HepG2 (cell line): ENCODE data around the gene PNMA6F. TPM values are rescaled to one million over a fixed set of nuclear protein-coding genes. Genes with fewer than 3 reads are reported as not detected.

Source experiments
- ATAC-seq: fragments of 200-7000 bp; cut with Tn5 transposase; 3 replicates; pipeline ENCODE4 v1.9.1; 2020; ENCODE audit warnings: mild to moderate bottlenecking, moderate library complexity
- BruUV-seq: library from RNA; stranded (reverse); fragments of 400-500 nt; replicated peaks from 2 replicates; lab custom pipeline; 2021; lab: Mats Ljungman, UMichigan
- CTCF ChIA-PET: fragments of 300-600 bp; formaldehyde crosslinking; extraction: SDS; loops from one replicate; lab custom pipeline; 2021; ENCODE audit warnings: low total read pairs, inconsistent platforms, low intra/inter-chr PET ratio; lab: Yijun Ruan, JAX
- POLR2A ChIA-PET: fragments of 350-600 bp; sonication (Branson Sonifier 250); formaldehyde crosslinking; loops from one replicate; lab custom pipeline; 2020; ENCODE audit warnings: antibody characterized with exemption, inconsistent platforms; lab: Yijun Ruan, JAX
- DNase-seq: peaks from one replicate; pipeline ENCODE4 v3.0.0-alpha.2; 2015; ENCODE audit warnings: low spot score
- FAIRE-seq: peaks from 3 replicates; lab custom pipeline; 2011; peaks lifted over from hg19 to GRCh38; lab: Jason Lieb, UNC
- H2AFZ ChIP-seq: one replicate; pipeline ENCODE4 v1.6.1; 2011; ENCODE audit warnings: low read length, inconsistent platforms
- H3K27ac ChIP-seq: fragments of 300-600 bp; 3 replicates; pipeline ENCODE4 v1.8.0; 2011; ENCODE audit warnings: mixed run types, mild to moderate bottlenecking, mixed read lengths, low read length, inconsistent platforms; ENCODE audit not compliant: insufficient read depth; ENCODE audit errors: extremely low read length
- H3K27me3 ChIP-seq, 2 experiments: fragments of 200-600 bp in 1 of 2; 2 replicates in 1 of 2; 3 replicates in 1 of 2; pipeline versions ENCODE4 v1.6.0 to v1.8.0; 2011; ENCODE audit warnings: low read length in 2 of 2, mild to moderate bottlenecking in 2 of 2, moderate library complexity in 2 of 2, inconsistent platforms in 1 of 2; ENCODE audit not compliant: insufficient read depth in 2 of 2, control insufficient read depth in 1 of 2
- H3K36me3 ChIP-seq, 2 experiments: fragments of 200-600 bp in 1 of 2; replicated peaks in 1 of 2; 2 replicates in 1 of 2; 3 replicates in 1 of 2; pipeline versions ENCODE4 v1.5.1 to v1.8.0; 2011; ENCODE audit warnings: low read length in 2 of 2, inconsistent platforms in 1 of 2; ENCODE audit not compliant: insufficient read depth in 2 of 2, control insufficient read depth in 1 of 2
- H3K4me1 ChIP-seq: 2 replicates; pipeline ENCODE4 v1.5.1; 2012; ENCODE audit warnings: low read length, inconsistent platforms; ENCODE audit not compliant: insufficient read depth
- H3K4me2 ChIP-seq: 2 replicates; pipeline ENCODE4 v1.6.0; 2011; ENCODE audit warnings: low read depth, low read length, inconsistent platforms
- H3K4me3 ChIP-seq, 3 experiments: fragments of 200-600 bp in 1 of 3; sonication (generic), shearing (Covaris generic) in 1 of 3; replicated peaks in 1 of 3; 2 replicates each; pipeline ENCODE4 v1.5.1; 2011 to 2016; ENCODE audit warnings: low read length in 3 of 3, inconsistent platforms in 2 of 3, low read depth in 2 of 3, mild to moderate bottlenecking in 2 of 3, control low read depth in 1 of 3, mixed read lengths in 1 of 3; ENCODE audit not compliant: insufficient read depth in 1 of 3
- H3K79me2 ChIP-seq: one replicate; pipeline ENCODE4 v1.6.1; 2011; ENCODE audit warnings: low read length, inconsistent platforms; ENCODE audit not compliant: insufficient read depth
- H3K9ac ChIP-seq: 2 replicates; pipeline ENCODE4 v1.6.0; 2011; ENCODE audit warnings: mild to moderate bottlenecking, low read depth, low read length, inconsistent platforms; ENCODE audit not compliant: insufficient read depth
- H3K9me3 ChIP-seq: 2 replicates; pipeline ENCODE4 v1.5.1; 2012; ENCODE audit warnings: mild to moderate bottlenecking, low read length
- H4K20me1 ChIP-seq: 2 replicates; pipeline ENCODE4 v1.6.0; 2011; ENCODE audit warnings: inconsistent platforms, mild to moderate bottlenecking, low read length, moderate library complexity; ENCODE audit not compliant: insufficient read depth
- DPF2 ChIP-seq: sonication (generic); formaldehyde crosslinking; IDR thresholded peaks from 2 replicates; pipeline ENCODE4 v1.4.0; 2020; ENCODE audit warnings: mild to moderate bottlenecking, low read depth, missing genetic modification reagents, borderline replicate concordance
- ELF3 ChIP-seq: IDR thresholded peaks from 2 replicates; pipeline ENCODE4 v1.6.1; 2016; ENCODE audit warnings: missing genetic modification reagents, missing compliant biosample characterization
- HNRNPH1 ChIP-seq: fragments of 200-400 bp; formaldehyde crosslinking; optimal IDR thresholded peaks from 2 replicates; pipeline ENCODE3; 2017; ENCODE audit warnings: mild to moderate bottlenecking, low read depth, low read length
- KLF12 ChIP-seq: sonication (generic); formaldehyde crosslinking; IDR thresholded peaks from 2 replicates; pipeline ENCODE4 v1.4.0; 2020; ENCODE audit warnings: missing genetic modification reagents, borderline replicate concordance
- MBD4 ChIP-seq: IDR thresholded peaks from 2 replicates; pipeline ENCODE4 v1.6.1; 2012; ENCODE audit warnings: low read length, inconsistent platforms, borderline replicate concordance
- NFIC ChIP-seq: IDR thresholded peaks from 2 replicates; pipeline ENCODE4 v1.6.1; 2012; ENCODE audit warnings: mild to moderate bottlenecking, low read length, inconsistent platforms
- NR1H2 ChIP-seq: sonication (generic); formaldehyde crosslinking; IDR thresholded peaks from 2 replicates; pipeline ENCODE4 v1.8.1; 2022; ENCODE audit warnings: low read depth, missing genetic modification reagents, borderline replicate concordance
- POLR2G ChIP-seq: fragments of 200-400 bp; formaldehyde crosslinking; IDR thresholded peaks from 2 replicates; pipeline ENCODE4 v1.6.1; 2018; ENCODE audit warnings: mild to moderate bottlenecking, low read depth, low read length, moderate library complexity
- RAD21 ChIP-seq: fragments of 450-650 bp; formaldehyde crosslinking; IDR thresholded peaks from 2 replicates; pipeline ENCODE4 v1.5.0; 2020; ENCODE audit warnings: mild to moderate bottlenecking
- SMARCC2 ChIP-seq: fragments of 450-650 bp; IDR thresholded peaks from 2 replicates; pipeline ENCODE4 v1.6.1; 2017; ENCODE audit warnings: antibody characterized with exemption, mild to moderate bottlenecking
- TBL1XR1 ChIP-seq: fragments of 150-350 bp; IDR thresholded peaks from 2 replicates; pipeline ENCODE4 v1.6.1; 2014; ENCODE audit warnings: borderline replicate concordance, low read length; ENCODE audit not compliant: partially characterized antibody
- U2AF2 ChIP-seq: fragments of 200-400 bp; formaldehyde crosslinking; IDR thresholded peaks from 2 replicates; pipeline ENCODE4 v1.6.1; 2017; ENCODE audit warnings: low read depth, mild to moderate bottlenecking, low read length
- ZNF124 ChIP-seq: sonication (generic); formaldehyde crosslinking; IDR thresholded peaks from 2 replicates; pipeline ENCODE4 v1.4.0; 2020; ENCODE audit warnings: missing genetic modification reagents
- ZNF720 ChIP-seq: sonication (generic); formaldehyde crosslinking; IDR thresholded peaks from 2 replicates; pipeline ENCODE4 v1.4.0; 2020; ENCODE audit warnings: missing genetic modification reagents
- ZNF792 ChIP-seq: IDR thresholded peaks from 2 replicates; pipeline ENCODE4 v1.6.1; 2016
- ZNF883 ChIP-seq: sonication (generic); formaldehyde crosslinking; IDR thresholded peaks from 2 replicates; pipeline ENCODE4 v1.5.1; 2020; ENCODE audit warnings: mild to moderate bottlenecking, missing genetic modification reagents; ENCODE audit errors: not compliant biosample characterization
- WGBS: methylation state at CpG from one replicate; pipeline ENCODE4 v1.1.6; 2017; ENCODE audit warnings: low lambda C conversion rate; 5-methylcytosine and 5-hydroxymethylcytosine counted together
- in situ Hi-C: cut with HindIII; loops from 2 replicates; pipeline ENCODE4 v1.10.0; 2017; ENCODE audit warnings: low pct_unique_long_range_greater_than_20kb; ENCODE audit not compliant: extremely low pct_ligation_motif_present
- intact Hi-C: fragments of 100-400 bp; cut with micrococcal nuclease; formaldehyde crosslinking; loops from one replicate; pipeline ENCODE4 v1.10.0; 2022; ENCODE audit not compliant: unreplicated experiment
- polyA plus RNA-seq, 8 experiments: library from polyadenylated mRNA; depleted of rRNA in 3 of 8; stranded (reverse) in 7 of 8; unstranded in 1 of 8; fragments of >200 nt; fragmentation: Illumina TruSeq in 4 of 8; extraction: Trizol in 4 of 8; gene quantifications; 2 replicates each; pipeline versions ENCODE4 v1.2.1 to v1.2.3, GENCODE V29; 2011 to 2016; ENCODE audit warnings: low read depth in 4 of 8, missing spikeins in 1 of 8, mixed read lengths in 1 of 8; ENCODE audit not compliant: insufficient read depth in 1 of 8
- total RNA-seq, 5 experiments: library from RNA; depleted of rRNA; stranded (reverse); fragments of >200 nt; fragmentation: Illumina TruSeq; extraction: Trizol; gene quantifications; 2 replicates each; pipeline ENCODE4 v1.2.3, GENCODE V29; 2016; ENCODE audit warnings: low read depth in 1 of 5
- TF ChIP-seq, protein P1 (sequence below): sonication (generic); formaldehyde crosslinking; IDR thresholded peaks from 2 replicates; pipeline ENCODE4 v1.5.0; 2020; ENCODE audit warnings: missing genetic modification reagents
- TF ChIP-seq, protein P2 (sequence below): sonication (generic); formaldehyde crosslinking; IDR thresholded peaks from 2 replicates; pipeline ENCODE4 v1.8.0; 2022; ENCODE audit warnings: mild to moderate bottlenecking, missing genetic modification reagents
- TF ChIP-seq, protein P3 (sequence below): sonication (generic); formaldehyde crosslinking; conservative IDR thresholded peaks from 2 replicates; pipeline ENCODE4 v1.4.0; 2020; ENCODE audit warnings: missing genetic modification reagents

PNMA6F gene
- total and polyA plus RNA-seq, 2 of the 13 experiments (the other 11 are each of a cell fraction or from before 2014, with no cell fraction given), result not detected

DNA sequence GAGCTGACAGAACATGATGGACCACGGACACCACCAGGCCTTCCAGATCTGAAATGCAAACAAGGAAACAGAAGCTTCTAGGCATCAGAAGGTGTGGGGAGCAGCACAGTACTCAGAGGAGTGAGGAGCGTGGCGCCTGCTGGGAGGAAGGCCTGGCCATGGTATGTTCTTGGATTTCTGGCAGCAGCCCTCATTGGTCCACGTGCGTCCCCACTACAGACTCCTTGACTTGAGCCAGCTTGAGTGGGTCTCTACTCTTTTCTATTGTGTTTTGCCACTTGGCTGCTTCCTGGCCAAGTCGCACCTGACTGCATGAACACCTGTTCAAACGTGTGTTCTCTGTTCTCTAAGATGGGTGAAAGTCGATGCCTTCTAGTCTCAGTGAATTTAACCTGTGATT, 30.4 kb upstream of the PNMA6F start:
- FAIRE-seq, result no peak
- in situ Hi-C loops, result no loop called here
- ChIA-PET CTCF (no interaction called here), POLR2A (no interaction called here)
- no peak for ATAC-seq
- no peaks in the 10 kb centered on the region for H4K20me1 ChIP-seq
- H3K36me3 ChIP-seq, result peaks cover 1 to 2% of the 10 kb centered on the region in 2 experiments; a peak in 1 of 5 replicates
- 97% methylated on average over 3 of the region's 8 CpGs for WGBS
- no peak for DNase-seq
- no peaks in the 10 kb centered on the region for H3K79me2 ChIP-seq
- H3K9ac ChIP-seq, result no peak overlapping the region
- no peaks in the 10 kb centered on the region; the same call in 1 of the 2 replicates for H3K4me1 ChIP-seq
- H3K27ac ChIP-seq, result no peak overlapping the region
- H3K9me3 ChIP-seq, result no peaks in the 10 kb centered on the region
- no peak for TF ChIP-seq ZNF720 (CRISPR knock-in tag)
- TF ChIP-seq U2AF2, result no peak
- no peak for TF ChIP-seq HNRNPH1
- no peak for TF ChIP-seq RAD21 (CRISPR knock-in tag)
- TF ChIP-seq, protein P1, sequence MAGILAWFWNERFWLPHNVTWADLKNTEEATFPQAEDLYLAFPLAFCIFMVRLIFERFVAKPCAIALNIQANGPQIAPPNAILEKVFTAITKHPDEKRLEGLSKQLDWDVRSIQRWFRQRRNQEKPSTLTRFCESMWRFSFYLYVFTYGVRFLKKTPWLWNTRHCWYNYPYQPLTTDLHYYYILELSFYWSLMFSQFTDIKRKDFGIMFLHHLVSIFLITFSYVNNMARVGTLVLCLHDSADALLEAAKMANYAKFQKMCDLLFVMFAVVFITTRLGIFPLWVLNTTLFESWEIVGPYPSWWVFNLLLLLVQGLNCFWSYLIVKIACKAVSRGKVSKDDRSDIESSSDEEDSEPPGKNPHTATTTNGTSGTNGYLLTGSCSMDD (CRISPR knock-in tag), result no peak
- no peak for TF ChIP-seq KLF12 (CRISPR knock-in tag)
- no peak for TF ChIP-seq DPF2
- no peak for TF ChIP-seq NR1H2
- TF ChIP-seq, protein P2, sequence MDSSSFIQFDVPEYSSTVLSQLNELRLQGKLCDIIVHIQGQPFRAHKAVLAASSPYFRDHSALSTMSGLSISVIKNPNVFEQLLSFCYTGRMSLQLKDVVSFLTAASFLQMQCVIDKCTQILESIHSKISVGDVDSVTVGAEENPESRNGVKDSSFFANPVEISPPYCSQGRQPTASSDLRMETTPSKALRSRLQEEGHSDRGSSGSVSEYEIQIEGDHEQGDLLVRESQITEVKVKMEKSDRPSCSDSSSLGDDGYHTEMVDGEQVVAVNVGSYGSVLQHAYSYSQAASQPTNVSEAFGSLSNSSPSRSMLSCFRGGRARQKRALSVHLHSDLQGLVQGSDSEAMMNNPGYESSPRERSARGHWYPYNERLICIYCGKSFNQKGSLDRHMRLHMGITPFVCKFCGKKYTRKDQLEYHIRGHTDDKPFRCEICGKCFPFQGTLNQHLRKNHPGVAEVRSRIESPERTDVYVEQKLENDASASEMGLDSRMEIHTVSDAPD (CRISPR knock-in tag), result no peak
- TF ChIP-seq TBL1XR1, result no peak
- TF ChIP-seq, protein P3, sequence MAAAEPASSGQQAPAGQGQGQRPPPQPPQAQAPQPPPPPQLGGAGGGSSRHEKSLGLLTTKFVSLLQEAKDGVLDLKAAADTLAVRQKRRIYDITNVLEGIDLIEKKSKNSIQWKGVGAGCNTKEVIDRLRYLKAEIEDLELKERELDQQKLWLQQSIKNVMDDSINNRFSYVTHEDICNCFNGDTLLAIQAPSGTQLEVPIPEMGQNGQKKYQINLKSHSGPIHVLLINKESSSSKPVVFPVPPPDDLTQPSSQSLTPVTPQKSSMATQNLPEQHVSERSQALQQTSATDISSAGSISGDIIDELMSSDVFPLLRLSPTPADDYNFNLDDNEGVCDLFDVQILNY (CRISPR knock-in tag), result no peak
- no peak for TF ChIP-seq ZNF124 (CRISPR knock-in tag)
- TF ChIP-seq ZNF883, result no peak
- TF ChIP-seq MBD4, result no peak
- TF ChIP-seq ELF3 (CRISPR knock-in tag), result no peak
- no peak for TF ChIP-seq SMARCC2
- no peak for TF ChIP-seq POLR2G
- no peak for TF ChIP-seq NFIC
- no peak for TF ChIP-seq ZNF792
- TF ChIP-seq, all 625 proteins: peak for 0
- intact Hi-C loops, result no loop called here
- H3K4me2 ChIP-seq, result no peak overlapping the region
- no peaks in the 10 kb centered on the region for H3K27me3 ChIP-seq
- H3K4me3 ChIP-seq, result no peak overlapping the region
- BruUV-seq, result no TSS peak
- H2AFZ ChIP-seq, result no peak overlapping the region
